ENCODE measurements around the gene SYT8.
A peak's percentile ranks its signal among the peaks of the same experiment; 100 is the strongest.

Gene SYT8

DNA sequence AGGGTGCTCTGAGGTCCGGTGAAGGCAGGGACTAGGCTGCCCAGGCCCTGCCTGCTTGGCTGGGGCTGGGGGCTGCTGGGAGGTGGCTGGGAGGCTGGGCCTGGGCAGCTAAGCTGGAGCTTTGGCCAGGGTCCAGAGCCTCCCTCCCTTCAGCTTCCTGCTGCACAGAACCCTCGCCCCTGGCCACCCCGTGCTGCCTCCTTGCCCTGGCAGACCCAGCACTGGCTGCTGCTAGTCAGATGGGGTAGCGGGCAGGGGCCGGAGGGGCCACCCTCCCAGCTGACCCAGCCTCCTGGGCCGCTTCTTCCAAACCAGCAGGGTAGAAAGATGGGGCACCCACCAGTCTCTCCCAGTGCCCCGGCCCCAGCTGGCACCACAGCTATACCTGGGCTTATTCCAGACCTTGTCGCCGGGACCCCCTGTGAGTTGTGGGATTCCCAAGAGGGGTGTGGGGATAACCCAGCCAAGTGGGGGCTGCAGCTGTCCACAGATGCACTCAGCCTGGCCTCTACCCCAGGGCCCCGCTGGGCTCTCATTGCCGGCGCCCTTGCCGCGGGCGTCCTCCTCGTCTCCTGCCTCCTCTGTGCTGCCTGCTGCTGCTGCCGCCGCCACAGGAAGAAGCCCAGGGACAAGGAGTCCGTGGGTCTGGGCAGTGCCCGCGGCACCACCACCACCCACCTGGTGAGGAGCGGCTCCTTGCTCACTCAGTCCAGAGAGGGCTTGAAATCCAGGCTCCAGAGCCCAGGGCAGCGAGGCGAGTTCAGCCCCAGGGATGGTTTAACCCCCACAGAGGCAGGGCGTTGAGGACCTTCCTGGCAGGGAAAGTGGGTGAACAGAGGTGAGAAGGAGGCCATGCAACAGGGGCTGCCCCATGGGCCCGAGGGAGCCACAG is at the start of gene SYT8:
Gene SYT8, plus strand, starts transcription at position 212 of the 892 bp plus-strand sequence. Its CDS starts 116 bp downstream, at position 328.
- no peak within 1 kb of the TSS for H3K4me3 ChIP-seq (ENCODE audit: low read depth, low read length)
- TF ChIP-seq, protein P1, sequence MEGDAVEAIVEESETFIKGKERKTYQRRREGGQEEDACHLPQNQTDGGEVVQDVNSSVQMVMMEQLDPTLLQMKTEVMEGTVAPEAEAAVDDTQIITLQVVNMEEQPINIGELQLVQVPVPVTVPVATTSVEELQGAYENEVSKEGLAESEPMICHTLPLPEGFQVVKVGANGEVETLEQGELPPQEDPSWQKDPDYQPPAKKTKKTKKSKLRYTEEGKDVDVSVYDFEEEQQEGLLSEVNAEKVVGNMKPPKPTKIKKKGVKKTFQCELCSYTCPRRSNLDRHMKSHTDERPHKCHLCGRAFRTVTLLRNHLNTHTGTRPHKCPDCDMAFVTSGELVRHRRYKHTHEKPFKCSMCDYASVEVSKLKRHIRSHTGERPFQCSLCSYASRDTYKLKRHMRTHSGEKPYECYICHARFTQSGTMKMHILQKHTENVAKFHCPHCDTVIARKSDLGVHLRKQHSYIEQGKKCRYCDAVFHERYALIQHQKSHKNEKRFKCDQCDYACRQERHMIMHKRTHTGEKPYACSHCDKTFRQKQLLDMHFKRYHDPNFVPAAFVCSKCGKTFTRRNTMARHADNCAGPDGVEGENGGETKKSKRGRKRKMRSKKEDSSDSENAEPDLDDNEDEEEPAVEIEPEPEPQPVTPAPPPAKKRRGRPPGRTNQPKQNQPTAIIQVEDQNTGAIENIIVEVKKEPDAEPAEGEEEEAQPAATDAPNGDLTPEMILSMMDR (IDR thresholded peaks at IDR 0.05; ENCODE audit: control insufficient read depth, extremely low read depth, insufficient read depth) = no peak

GRCh38 chr11:1785749-1786413 is 48.9 kb upstream of the SYT8 start:
- no peak overlapping the region for H3K4me3 ChIP-seq (ENCODE audit: low read depth, low read length)
- DNase-seq (ENCODE audit: low read depth) = no peak
- TF ChIP-seq, protein P1 (IDR thresholded peaks at IDR 0.05; ENCODE audit: control insufficient read depth, extremely low read depth, insufficient read depth) = no peak

More for the DNA sequence above, at the start of gene SYT8:
- DNase-seq (ENCODE audit: low read depth) = no peak

DNA sequence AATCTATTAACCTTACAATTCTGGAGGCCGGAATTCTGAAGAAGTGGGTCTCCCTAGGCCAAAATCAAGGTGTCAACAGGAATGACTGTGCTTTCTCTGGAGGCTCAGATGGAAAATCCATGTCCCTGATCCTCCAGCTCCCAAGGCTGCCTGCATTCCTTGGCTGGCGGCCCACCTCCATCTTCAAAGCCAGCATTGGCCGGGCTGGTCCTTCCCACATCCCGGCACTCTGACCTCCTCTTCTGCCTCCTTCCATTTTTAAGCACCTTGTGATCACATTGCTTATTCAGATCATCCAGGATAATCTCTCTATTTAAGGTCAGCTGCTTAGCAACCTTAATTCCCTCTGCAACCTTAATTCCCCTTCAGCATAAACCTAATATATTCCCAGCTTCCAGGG is 48.3 kb upstream of the SYT8 start:
- H3K4me3 ChIP-seq (ENCODE audit: low read depth, low read length) = no peak overlapping the region
- no peak for DNase-seq (ENCODE audit: low read depth)
- TF ChIP-seq, protein P1 (IDR thresholded peaks at IDR 0.05; ENCODE audit: control insufficient read depth, extremely low read depth, insufficient read depth) = no peak

DNA sequence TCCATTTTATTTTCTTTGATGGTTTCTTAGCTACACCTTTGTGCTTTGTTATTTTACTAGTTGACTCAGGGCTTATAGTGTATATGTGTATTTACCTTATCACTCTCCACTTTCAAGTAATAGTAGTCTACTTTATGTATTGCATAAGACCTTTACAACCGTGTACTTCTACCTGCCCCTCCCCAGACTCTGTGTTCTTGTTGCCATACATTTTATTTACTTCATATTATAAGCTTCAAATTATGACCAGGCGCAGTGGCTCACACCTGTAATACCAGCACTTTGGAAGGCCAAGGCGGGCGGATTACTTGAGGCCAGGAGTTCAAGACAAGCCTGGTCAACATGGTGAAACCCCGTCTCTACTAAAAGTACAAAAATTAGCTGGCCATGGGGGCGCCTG is 42.9 kb upstream of the SYT8 start:
- DNase-seq (ENCODE audit: low read depth) = peak; percentile 6
- TF ChIP-seq, protein P1 (IDR thresholded peaks at IDR 0.05; ENCODE audit: control insufficient read depth, extremely low read depth, insufficient read depth) = no peak
- H3K4me3 ChIP-seq (ENCODE audit: low read depth, low read length) = no peak overlapping the region

DNA sequence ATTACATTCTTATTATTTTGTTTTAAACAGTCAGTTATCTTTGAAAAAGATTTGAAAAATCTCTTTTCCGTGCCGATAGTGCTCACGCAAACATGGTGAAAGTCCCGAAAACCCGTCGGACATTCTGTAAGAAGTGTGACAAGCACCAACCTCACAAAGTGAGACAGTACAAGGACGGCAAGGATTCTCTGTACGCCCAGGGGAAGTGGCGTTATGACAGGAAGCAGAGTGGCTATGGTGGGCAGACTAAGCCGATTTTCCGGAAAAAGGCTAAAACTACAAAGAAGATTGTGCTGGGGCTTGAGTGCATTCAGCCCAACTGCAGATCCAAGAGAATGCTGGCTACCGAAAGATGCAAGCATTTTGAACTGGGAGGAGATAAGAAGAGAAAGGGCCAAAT is 42.3 kb upstream of the SYT8 start:
- H3K4me3 ChIP-seq (ENCODE audit: low read depth, low read length) = no peak overlapping the region
- TF ChIP-seq, protein P1 (IDR thresholded peaks at IDR 0.05; ENCODE audit: control insufficient read depth, extremely low read depth, insufficient read depth) = no peak
- no peak for DNase-seq (ENCODE audit: low read depth)

DNA sequence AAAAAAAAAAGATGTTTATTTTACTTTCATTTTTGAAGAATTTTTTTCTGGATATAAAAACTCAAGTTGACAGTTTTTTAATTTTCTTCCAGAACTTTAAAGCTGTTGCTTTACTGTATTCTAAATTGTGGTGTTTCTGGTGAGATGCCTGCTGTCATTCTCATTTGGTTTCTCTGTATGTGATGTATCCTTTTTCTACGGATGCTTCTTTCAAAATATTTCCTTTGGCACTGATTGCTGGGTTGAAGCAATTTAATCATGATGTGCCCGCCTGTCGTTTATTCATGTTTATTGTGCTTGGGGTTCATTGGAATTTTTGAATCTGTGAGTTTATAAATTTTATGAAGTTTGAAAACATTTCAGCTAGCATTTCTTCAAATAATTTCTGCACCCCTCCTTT is 41.7 kb upstream of the SYT8 start:
- H3K4me3 ChIP-seq (ENCODE audit: low read depth, low read length) = no peak overlapping the region

More for the DNA sequence above, 41.7 kb upstream of the SYT8 start:
- no peak for DNase-seq (ENCODE audit: low read depth)
- TF ChIP-seq, protein P1 (IDR thresholded peaks at IDR 0.05; ENCODE audit: control insufficient read depth, extremely low read depth, insufficient read depth) = no peak
